Retinal pigment epithelial cell (primary cell): ENCODE measurements around the gene SINHCAF.

Experiments used
- DNase-seq: peaks from one replicate; pipeline ENCODE4 v3.0.0-alpha.2; 2010; ENCODE audit warnings: low read depth
- H3K4me3 ChIP-seq: 2 replicates; pipeline ENCODE4 v1.5.1; 2011; ENCODE audit warnings: mild to moderate bottlenecking, low read length, control low read depth, moderate library complexity
- TF ChIP-seq, protein P1 (sequence below): conservative IDR thresholded peaks from 2 replicates; pipeline ENCODE4 v1.5.1; 2011; ENCODE audit warnings: low read depth, low read length, control low read depth, inconsistent platforms

The SINHCAF gene

GRCh38 chr12:31308116-31308515 is 17.8 kb downstream of the SINHCAF start:
- TF ChIP-seq, protein P1, sequence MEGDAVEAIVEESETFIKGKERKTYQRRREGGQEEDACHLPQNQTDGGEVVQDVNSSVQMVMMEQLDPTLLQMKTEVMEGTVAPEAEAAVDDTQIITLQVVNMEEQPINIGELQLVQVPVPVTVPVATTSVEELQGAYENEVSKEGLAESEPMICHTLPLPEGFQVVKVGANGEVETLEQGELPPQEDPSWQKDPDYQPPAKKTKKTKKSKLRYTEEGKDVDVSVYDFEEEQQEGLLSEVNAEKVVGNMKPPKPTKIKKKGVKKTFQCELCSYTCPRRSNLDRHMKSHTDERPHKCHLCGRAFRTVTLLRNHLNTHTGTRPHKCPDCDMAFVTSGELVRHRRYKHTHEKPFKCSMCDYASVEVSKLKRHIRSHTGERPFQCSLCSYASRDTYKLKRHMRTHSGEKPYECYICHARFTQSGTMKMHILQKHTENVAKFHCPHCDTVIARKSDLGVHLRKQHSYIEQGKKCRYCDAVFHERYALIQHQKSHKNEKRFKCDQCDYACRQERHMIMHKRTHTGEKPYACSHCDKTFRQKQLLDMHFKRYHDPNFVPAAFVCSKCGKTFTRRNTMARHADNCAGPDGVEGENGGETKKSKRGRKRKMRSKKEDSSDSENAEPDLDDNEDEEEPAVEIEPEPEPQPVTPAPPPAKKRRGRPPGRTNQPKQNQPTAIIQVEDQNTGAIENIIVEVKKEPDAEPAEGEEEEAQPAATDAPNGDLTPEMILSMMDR, result no peak

DNA sequence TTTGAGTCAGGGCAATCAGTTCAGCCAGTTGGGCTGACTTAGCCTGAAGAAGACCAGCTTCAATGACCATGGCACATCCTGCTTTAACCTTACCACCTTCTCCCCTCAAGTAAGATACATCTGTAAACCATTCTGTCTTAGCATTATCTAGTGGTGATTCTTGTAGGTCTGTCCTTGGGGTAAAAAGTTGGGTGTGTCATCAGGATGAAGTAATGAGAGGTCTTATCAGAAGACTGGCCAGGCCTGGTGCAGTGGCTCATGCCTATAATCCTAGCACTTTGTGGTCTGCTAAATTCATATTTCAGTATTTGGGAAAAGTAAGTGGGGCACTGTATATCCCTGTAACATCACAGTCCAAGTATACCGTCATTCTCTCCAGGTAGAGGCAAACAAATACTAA is 19.1 kb downstream of the SINHCAF start:
- TF ChIP-seq, protein P1, result no peak
- DNase-seq, result no peak
- H3K4me3 ChIP-seq, result no peak overlapping the region

More at GRCh38 chr12:31308116-31308515, 17.8 kb downstream of the SINHCAF start:
- no peak overlapping the region for H3K4me3 ChIP-seq
- DNase-seq, result no peak

GRCh38 chr12:31303466-31303865 is 22.5 kb downstream of the SINHCAF start:
- DNase-seq, result no peak
- no peak overlapping the region for H3K4me3 ChIP-seq
- TF ChIP-seq, protein P1, result no peak

- TF ChIP-seq, protein P1, result no peak
- DNase-seq, result no peak
- H3K4me3 ChIP-seq, result no peak overlapping the region
These were observed 24.6 kb downstream of the SINHCAF start for GRCh38 chr12:31301311-31301710.

DNA sequence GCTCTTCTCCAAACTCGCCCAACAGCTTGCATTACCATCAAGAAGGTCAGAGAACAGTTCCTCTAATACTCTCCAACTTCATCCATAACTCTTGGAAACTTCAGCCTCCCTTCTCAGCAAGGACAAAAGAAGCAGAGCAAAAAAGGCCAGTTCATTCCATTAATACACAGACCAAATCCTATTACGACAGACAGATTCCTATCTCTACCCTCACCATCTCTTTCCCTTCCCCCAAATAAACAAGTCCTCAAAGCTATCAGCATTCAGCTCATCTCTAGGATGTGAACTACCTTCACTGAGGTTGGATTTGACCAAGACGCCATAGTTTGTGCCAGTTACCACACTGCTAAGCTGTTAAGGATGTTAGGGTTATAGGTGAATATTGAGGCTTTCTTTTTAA is 25.2 kb downstream of the SINHCAF start:
- TF ChIP-seq, protein P1, result no peak
- no peak overlapping the region for H3K4me3 ChIP-seq
- no peak for DNase-seq

DNA sequence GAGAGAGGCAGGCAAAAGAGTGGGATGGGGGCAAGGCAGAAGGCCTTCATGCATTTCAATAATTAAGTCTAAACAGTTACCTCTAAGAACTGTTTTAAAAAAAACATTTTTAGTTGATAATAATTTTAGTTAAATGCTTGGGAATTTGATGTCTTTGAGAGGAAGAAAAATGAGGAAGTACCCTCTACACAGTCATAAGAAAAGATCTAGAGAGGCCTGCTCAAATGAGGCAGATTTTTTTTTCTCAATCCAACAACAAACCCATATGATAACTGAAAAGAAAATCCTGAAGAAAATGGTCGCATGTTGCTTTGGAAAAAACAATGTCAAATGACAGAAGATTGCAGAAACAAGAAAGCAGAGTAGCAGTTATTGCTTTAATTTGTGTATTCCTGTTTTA is 25.6 kb downstream of the SINHCAF start:
- no peak overlapping the region for H3K4me3 ChIP-seq
- DNase-seq, result no peak
- TF ChIP-seq, protein P1, result no peak

DNA sequence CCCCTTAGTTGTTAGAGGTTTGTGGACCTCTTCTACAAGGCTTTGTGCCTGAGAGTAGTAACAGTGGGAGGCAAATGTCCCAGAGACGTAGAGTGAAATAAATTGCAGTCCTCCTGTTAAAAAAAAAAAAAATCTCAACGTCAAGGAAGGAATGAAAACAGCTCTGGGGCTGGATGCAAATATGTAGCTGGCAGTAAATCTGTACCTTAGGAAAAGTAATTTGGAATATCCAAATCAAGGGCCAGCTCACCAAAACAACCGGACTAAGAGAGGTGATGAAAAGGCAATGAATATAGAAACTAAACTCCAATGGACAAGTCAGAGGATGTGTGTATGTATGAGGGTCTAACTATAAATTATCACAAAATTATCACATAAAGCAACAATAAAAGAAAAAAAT is 27.0 kb downstream of the SINHCAF start:
- TF ChIP-seq, protein P1, result no peak
- no peak overlapping the region for H3K4me3 ChIP-seq
- no peak for DNase-seq
